Left hindlimb (tissue), 1 donor: ENCODE data around the gene TTC21A.
A peak's percentile ranks its signal among the peaks of the same experiment; 100 is the strongest.

ENCODE experiments used
- DNase-seq: peaks from one replicate; pipeline ENCODE4 v3.0.0-alpha.2; 2018

The TTC21A gene

GRCh38 chr3:39118931-39119660 lies 11.6 kb downstream of the TTC21A start:
- DNase-seq = no peak

- no peak for DNase-seq
These were observed 14.1 kb downstream of the TTC21A start for GRCh38 chr3:39121621-39122020.

GRCh38 chr3:39122813-39123212 lies 15.3 kb downstream of the TTC21A start:
- DNase-seq = no peak

- no peak for DNase-seq
These were observed 17.7 kb downstream of the TTC21A start for GRCh38 chr3:39124876-39125840.

GRCh38 chr3:39125841-39126500 lies 18.5 kb downstream of the TTC21A start:
- no peak for DNase-seq

GRCh38 chr3:39126532-39127071 lies 19.1 kb downstream of the TTC21A start:
- DNase-seq = peak; percentile 60

- DNase-seq = no peak
These were observed 19.9 kb downstream of the TTC21A start for GRCh38 chr3:39127269-39127907.

- DNase-seq = no peak
These were observed 20.4 kb downstream of the TTC21A start for GRCh38 chr3:39127908-39128304.

GRCh38 chr3:39128951-39129350 lies 21.5 kb downstream of the TTC21A start:
- DNase-seq = no peak

- no peak for DNase-seq
These were observed 22.5 kb downstream of the TTC21A start for GRCh38 chr3:39130026-39130425.

- DNase-seq = no peak
These were observed 23.3 kb downstream of the TTC21A start for GRCh38 chr3:39130693-39131265.

GRCh38 chr3:39132096-39133092 lies 24.9 kb downstream of the TTC21A start:
- no peak for DNase-seq

- no peak for DNase-seq
These were observed 25.6 kb downstream of the TTC21A start for GRCh38 chr3:39133093-39133490.

- DNase-seq = no peak
These were observed 26.3 kb downstream of the TTC21A start for GRCh38 chr3:39133822-39134221.

GRCh38 chr3:39134305-39134704 lies 26.8 kb downstream of the TTC21A start:
- DNase-seq = no peak

- no peak for DNase-seq
These were observed 27.8 kb downstream of the TTC21A start for GRCh38 chr3:39135170-39135805.

- no peak for DNase-seq
These were observed 29.3 kb downstream of the TTC21A start for GRCh38 chr3:39136533-39137434.

- no peak for DNase-seq
These were observed 30.0 kb downstream of the TTC21A start for GRCh38 chr3:39137435-39137936.
